ENCODE results near the gene FOXP1.

GRCh38 chr3:71530903-71531530 is 52.5 kb downstream of the FOXP1 start:
- TF ChIP-seq CTCF (IDR thresholded peaks at IDR 0.05) (no peak), POLR2AphosphoS5 (IDR thresholded peaks at IDR 0.05) (no peak), EP300 (IDR thresholded peaks at IDR 0.05) (no peak), POLR2A (IDR thresholded peaks at IDR 0.05) (no peak)
